ENCODE measurements around the gene CALHM6. TPM values are rescaled to one million over a fixed set of nuclear protein-coding genes. Genes with fewer than 3 reads are reported as not detected.

The CALHM6 gene
- total RNA-seq, 1 experiment from 2014 or later, result 2.7 TPM

GRCh38 chr6:116445102-116445501 lies 16.1 kb upstream of the CALHM6 start:
- peak; percentile 56 for DNase-seq (ENCODE audit: low read depth)

GRCh38 chr6:116446399-116446798 lies 14.8 kb upstream of the CALHM6 start:
- DNase-seq (ENCODE audit: low read depth), result no peak

GRCh38 chr6:116447052-116447451 lies 14.1 kb upstream of the CALHM6 start:
- DNase-seq (ENCODE audit: low read depth), result no peak

- DNase-seq (ENCODE audit: low read depth), result peak; percentile 91
Observed at GRCh38 chr6:116447496-116448011, 13.6 kb upstream of the CALHM6 start.

- no peak for DNase-seq (ENCODE audit: low read depth)
Observed at GRCh38 chr6:116449565-116449964, 11.6 kb upstream of the CALHM6 start.

GRCh38 chr6:116450185-116450710 lies 10.9 kb upstream of the CALHM6 start:
- no peak for DNase-seq (ENCODE audit: low read depth)

GRCh38 chr6:116450769-116451740 lies 10.1 kb upstream of the CALHM6 start:
- no peak for DNase-seq (ENCODE audit: low read depth)

- DNase-seq (ENCODE audit: low read depth), result no peak
Observed at GRCh38 chr6:116451916-116452315, 9.3 kb upstream of the CALHM6 start.

GRCh38 chr6:116452531-116452930 lies 8.6 kb upstream of the CALHM6 start:
- DNase-seq (ENCODE audit: low read depth), result no peak

GRCh38 chr6:116456106-116456505 lies 5.1 kb upstream of the CALHM6 start:
- DNase-seq (ENCODE audit: low read depth), result no peak

GRCh38 chr6:116456927-116457326 lies 4.2 kb upstream of the CALHM6 start:
- no peak for DNase-seq (ENCODE audit: low read depth)

GRCh38 chr6:116458264-116458663 lies 2.9 kb upstream of the CALHM6 start:
- no peak for DNase-seq (ENCODE audit: low read depth)

GRCh38 chr6:116459927-116460326 lies 1.2 kb upstream of the CALHM6 start:
- no peak for DNase-seq (ENCODE audit: low read depth)

GRCh38 chr6:116461932-116462885 lies 1.0 kb downstream of the CALHM6 start:
- DNase-seq (ENCODE audit: low read depth), result peak; percentile 57

- no peak for DNase-seq (ENCODE audit: low read depth)
Observed at GRCh38 chr6:116463301-116463700, 2.1 kb downstream of the CALHM6 start.

GRCh38 chr6:116465246-116465645 lies 4.1 kb downstream of the CALHM6 start:
- no peak for DNase-seq (ENCODE audit: low read depth)

GRCh38 chr6:116467096-116467495 lies 5.9 kb downstream of the CALHM6 start:
- no peak for DNase-seq (ENCODE audit: low read depth)

- no peak for DNase-seq (ENCODE audit: low read depth)
Observed at GRCh38 chr6:116467514-116467913, 6.3 kb downstream of the CALHM6 start.

GRCh38 chr6:116468293-116468692 lies 7.1 kb downstream of the CALHM6 start:
- DNase-seq (ENCODE audit: low read depth), result no peak

GRCh38 chr6:116471531-116471930 lies 10.4 kb downstream of the CALHM6 start:
- DNase-seq (ENCODE audit: low read depth), result no peak

GRCh38 chr6:116472706-116473105 lies 11.5 kb downstream of the CALHM6 start:
- DNase-seq (ENCODE audit: low read depth), result no peak

- no peak for DNase-seq (ENCODE audit: low read depth)
Observed at GRCh38 chr6:116475141-116475540, 14.0 kb downstream of the CALHM6 start.
